ENCODE measurements around the gene LAMA3. TPM values are rescaled to one million over a fixed set of nuclear protein-coding genes. Genes with fewer than 3 reads are reported as not detected.

LAMA3 gene
- total RNA-seq, 6 experiments from 2014 or later, result 1.3 to 5.0 (median 3.0) TPM

DNA sequence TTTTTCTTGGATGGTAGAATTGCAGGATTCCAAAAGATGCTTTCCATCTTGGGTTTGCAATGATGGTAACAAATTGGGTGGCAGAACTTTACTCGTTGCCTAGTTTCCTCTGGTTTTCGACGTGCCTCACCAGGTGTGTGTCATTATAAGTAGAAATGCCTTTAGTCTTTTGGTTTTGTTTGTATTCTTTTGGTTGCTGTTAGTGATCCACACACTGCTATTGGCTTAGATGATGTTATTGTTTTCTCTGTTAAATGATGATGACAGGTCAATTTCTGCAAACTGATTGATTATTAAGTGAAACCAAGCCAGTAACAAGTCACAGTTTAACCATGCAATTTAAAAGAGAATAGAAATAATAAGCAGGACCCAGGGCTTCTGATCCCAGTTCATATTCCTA lies 6.1 kb upstream of the LAMA3 start:
- peak in 1 of 4 donors; percentile 53 for ATAC-seq
- DNase-seq, result no peak
- Histone ChIP-seq H3K4me3 (no peak overlapping the region), H3K9me3 (no peaks in the 10 kb centered on the region), H3K27me3 (peaks cover 0 to 4% of the 10 kb centered on the region in 2 donors), H3K4me1 (no peaks in the 10 kb centered on the region), H3K36me3 (no peaks in the 10 kb centered on the region), H3K27ac (no peak overlapping the region)
- intact Hi-C loops (cut with DNase I), result no loop called here
- no peak for TF ChIP-seq POLR2A (IDR thresholded peaks at IDR 0.05)
- TF ChIP-seq, protein P1, sequence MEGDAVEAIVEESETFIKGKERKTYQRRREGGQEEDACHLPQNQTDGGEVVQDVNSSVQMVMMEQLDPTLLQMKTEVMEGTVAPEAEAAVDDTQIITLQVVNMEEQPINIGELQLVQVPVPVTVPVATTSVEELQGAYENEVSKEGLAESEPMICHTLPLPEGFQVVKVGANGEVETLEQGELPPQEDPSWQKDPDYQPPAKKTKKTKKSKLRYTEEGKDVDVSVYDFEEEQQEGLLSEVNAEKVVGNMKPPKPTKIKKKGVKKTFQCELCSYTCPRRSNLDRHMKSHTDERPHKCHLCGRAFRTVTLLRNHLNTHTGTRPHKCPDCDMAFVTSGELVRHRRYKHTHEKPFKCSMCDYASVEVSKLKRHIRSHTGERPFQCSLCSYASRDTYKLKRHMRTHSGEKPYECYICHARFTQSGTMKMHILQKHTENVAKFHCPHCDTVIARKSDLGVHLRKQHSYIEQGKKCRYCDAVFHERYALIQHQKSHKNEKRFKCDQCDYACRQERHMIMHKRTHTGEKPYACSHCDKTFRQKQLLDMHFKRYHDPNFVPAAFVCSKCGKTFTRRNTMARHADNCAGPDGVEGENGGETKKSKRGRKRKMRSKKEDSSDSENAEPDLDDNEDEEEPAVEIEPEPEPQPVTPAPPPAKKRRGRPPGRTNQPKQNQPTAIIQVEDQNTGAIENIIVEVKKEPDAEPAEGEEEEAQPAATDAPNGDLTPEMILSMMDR (IDR thresholded peaks at IDR 0.05), result no peak
- WGBS (ENCODE audit: insufficient coverage, low coverage, low lambda C conversion rate, missing lambda C conversion rate), result 83% methylated on average over 3 of the region's 3 CpGs

DNA sequence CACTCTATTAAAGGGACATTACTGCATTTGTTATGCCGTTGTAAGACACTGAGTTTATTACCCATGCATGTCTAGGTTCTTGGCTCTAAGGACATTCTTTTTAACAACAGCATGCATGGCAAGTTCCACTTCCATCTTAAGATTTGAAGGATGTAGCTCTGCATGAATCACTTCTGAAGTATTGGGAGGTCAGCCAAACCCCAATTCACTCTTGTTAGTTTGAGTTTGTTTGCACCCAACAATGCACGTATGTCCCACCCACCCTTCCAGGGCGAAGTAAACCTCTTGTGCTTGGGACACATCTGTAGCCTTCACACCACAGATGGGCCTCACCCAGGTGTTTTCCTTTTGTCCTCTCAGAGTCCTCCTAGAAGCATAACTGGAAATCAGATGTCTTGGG lies 5.6 kb upstream of the LAMA3 start:
- DNase-seq (no peak), ATAC-seq (no peak)
- H3K36me3 ChIP-seq, result no peaks in the 10 kb centered on the region
- intact Hi-C loops (cut with DNase I), result no loop called here
- H3K4me1 ChIP-seq, result no peaks in the 10 kb centered on the region
- 44% methylated on average over 3 of the region's 3 CpGs for whole genome bisulfite sequencing (ENCODE audit: insufficient coverage, low coverage, low lambda C conversion rate, missing lambda C conversion rate)
- no peak overlapping the region for H3K27ac ChIP-seq
- H3K27me3 ChIP-seq, result peaks cover 0 to 6% of the 10 kb centered on the region in 2 donors
- TF ChIP-seq, protein P1 (IDR thresholded peaks at IDR 0.05), result no peak
- no peak for TF ChIP-seq POLR2A (IDR thresholded peaks at IDR 0.05)
- H3K4me3 ChIP-seq, result no peak overlapping the region
- no peaks in the 10 kb centered on the region for H3K9me3 ChIP-seq

DNA sequence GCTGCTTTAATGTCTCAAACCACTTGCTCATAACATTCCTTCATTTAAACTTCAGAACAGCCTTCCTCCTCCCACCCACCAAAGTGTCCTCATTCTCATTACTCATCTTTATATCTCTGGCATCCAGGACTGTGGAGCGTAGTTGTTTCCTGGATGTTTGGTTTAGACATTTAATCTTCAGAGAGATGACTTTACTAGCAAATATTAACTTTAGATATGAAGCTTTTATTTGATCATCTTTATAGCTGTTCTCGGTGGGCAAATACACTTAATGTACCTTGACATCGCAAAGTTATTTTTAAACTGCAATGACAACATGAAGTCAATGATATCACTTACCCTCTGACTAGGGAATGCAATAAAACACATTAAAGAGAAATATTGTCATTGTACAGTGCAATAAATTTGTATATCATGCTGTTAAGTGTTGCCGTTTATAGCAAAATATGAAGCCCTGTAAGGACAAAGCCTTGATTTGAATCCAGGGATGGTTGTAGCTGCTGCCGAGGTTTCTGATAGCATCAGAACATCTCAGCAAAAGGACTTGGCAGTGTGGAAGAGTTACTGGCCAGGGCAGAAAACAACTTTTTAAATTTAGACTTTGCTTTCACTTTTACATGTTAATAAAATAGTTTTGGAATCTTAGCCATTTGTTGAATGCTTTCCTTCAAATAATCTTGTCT lies 4.6 kb upstream of the LAMA3 start:
- 34% methylated on average over 5 of the region's 5 CpGs for WGBS (ENCODE audit: insufficient coverage, low coverage, low lambda C conversion rate, missing lambda C conversion rate)
- H3K4me1 ChIP-seq, result peaks cover 0 to 9% (median 0%) of the 10 kb centered on the region in 4 donors
- H3K27ac ChIP-seq, result no peak overlapping the region
- intact Hi-C loops (cut with DNase I), result no loop called here
- no peak for DNase-seq
- peak in 1 of 4 donors; percentile 58 for ATAC-seq
- TF ChIP-seq, protein P1 (IDR thresholded peaks at IDR 0.05), result no peak
- TF ChIP-seq POLR2A (IDR thresholded peaks at IDR 0.05), result no peak
- peaks cover 0 to 6% of the 10 kb centered on the region in 2 donors for H3K27me3 ChIP-seq
- H3K9me3 ChIP-seq, result no peaks in the 10 kb centered on the region
- H3K4me3 ChIP-seq, result no peak overlapping the region
- H3K36me3 ChIP-seq, result no peaks in the 10 kb centered on the region

DNA sequence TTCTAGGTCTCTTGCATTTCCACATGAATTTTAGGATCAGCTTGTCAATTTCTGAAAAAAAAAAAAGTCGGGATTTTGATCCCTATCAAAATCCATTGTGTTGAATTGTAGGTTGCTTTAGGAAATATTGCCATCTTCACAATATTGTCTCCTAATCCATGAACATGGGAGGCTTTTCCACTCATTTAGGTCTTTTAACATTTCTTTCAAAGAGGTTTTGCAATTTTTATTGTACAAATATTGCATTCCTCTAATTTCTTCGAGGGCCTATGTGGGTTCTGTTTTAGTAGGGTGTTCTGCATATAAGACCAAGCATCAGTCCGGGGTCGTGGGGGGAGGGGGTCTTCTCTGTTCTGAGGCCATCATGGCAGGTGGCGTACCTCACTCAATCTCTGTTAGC lies 725 bp upstream of the LAMA3 start:
- H3K36me3 ChIP-seq, result no peaks in the 10 kb centered on the region
- intact Hi-C loops (cut with DNase I), result no loop called here
- no peak overlapping the region for H3K27ac ChIP-seq
- DNase-seq (no peak), ATAC-seq (no peak)
- TF ChIP-seq, protein P1 (IDR thresholded peaks at IDR 0.05), result no peak
- TF ChIP-seq POLR2A (IDR thresholded peaks at IDR 0.05), result no peak
- WGBS (ENCODE audit: insufficient coverage, low coverage, low lambda C conversion rate, missing lambda C conversion rate), result 57% methylated on average over 5 of the region's 5 CpGs
- peaks cover 0 to 17% (median 0%) of the 10 kb centered on the region in 4 donors for H3K4me1 ChIP-seq
- H3K4me3 ChIP-seq, result no peak overlapping the region
- no peaks in the 10 kb centered on the region for H3K9me3 ChIP-seq
- peaks cover 0 to 6% of the 10 kb centered on the region in 2 donors for H3K27me3 ChIP-seq

Data from right lobe of liver (tissue), 6 donors.